HCT116 (cell line): ENCODE results near the gene SCOC. TPM values are rescaled to one million over a fixed set of nuclear protein-coding genes. Genes with fewer than 3 reads are reported as not detected.

Source experiments
- ATAC-seq: fragments of 200-7000 bp; cut with Tn5 transposase; 2 replicates; pipeline ENCODE4 v1.9.1; 2020; ENCODE audit warnings: mild to moderate bottlenecking, moderate library complexity
- BruUV-seq: library from RNA; stranded (reverse); fragments of 400-500 nt; replicated peaks from 2 replicates; lab custom pipeline; 2021; lab: Mats Ljungman, UMichigan
- CTCF ChIA-PET: fragments of 300-600 bp; sonication (Branson Sonifier 250); formaldehyde crosslinking; loops from one replicate; lab custom pipeline; 2021; ENCODE audit warnings: antibody characterized with exemption; lab: Charles Lee
- POLR2A ChIA-PET: fragments of 300-600, 350-600 bp; sonication (Branson Sonifier 250); formaldehyde crosslinking; loops from one replicate; lab custom pipeline; 2021; ENCODE audit warnings: antibody characterized with exemption; lab: Charles Lee
- RAD21 ChIA-PET, 2 experiments: fragments of 300-600 bp; sonication (Branson Sonifier 250); formaldehyde crosslinking; loops; one replicate each; lab custom pipeline; 2023; ENCODE audit warnings: low total read pairs in 2 of 2; ENCODE audit not compliant: uncharacterized antibody in 2 of 2, unreplicated experiment in 2 of 2, low non-redundant PET in 1 of 2; lab: Charles Lee
- DNase-seq: peaks from one replicate; pipeline ENCODE4 v3.0.0-alpha.2; 2010; ENCODE audit warnings: low read depth, low spot score
- H2AFZ ChIP-seq: fragments of 200-600 bp; shearing (Covaris generic), sonication (generic); 2 replicates; pipeline ENCODE4 v1.6.1; 2017; ENCODE audit warnings: low read depth, mixed run types, mixed read lengths, antibody characterized with exemption, low read length; ENCODE audit not compliant: poor library complexity, severe bottlenecking
- H3K27ac ChIP-seq: 2 replicates; pipeline ENCODE4 v1.5.1; 2012; ENCODE audit warnings: low read depth, low read length
- H3K27me3 ChIP-seq: fragments of 200-600 bp; sonication (generic); 2 replicates; pipeline ENCODE4 v1.6.1; 2016; ENCODE audit warnings: mixed run types, low read length, mixed read lengths; ENCODE audit not compliant: insufficient read depth
- H3K36me3 ChIP-seq, 2 experiments: fragments of 200-500 bp in 1 of 2; fragments of 200-600 bp in 1 of 2; sonication (Bioruptor generic) in 1 of 2; sonication (generic) in 1 of 2; 2 replicates each; pipeline versions ENCODE4 v1.5.1 to v1.6.1; 2014 to 2016; ENCODE audit warnings: low read length in 2 of 2, inconsistent platforms in 1 of 2, mixed read lengths in 1 of 2, mixed run types in 1 of 2; ENCODE audit not compliant: insufficient read depth in 2 of 2, control insufficient read depth in 1 of 2
- H3K4me1 ChIP-seq, 2 experiments: fragments of 200-600 bp in 1 of 2; sonication (generic) in 1 of 2; 2 replicates each; pipeline versions ENCODE4 v1.5.1 to v1.6.1; 2012 to 2017; ENCODE audit warnings: low read length in 2 of 2, inconsistent platforms in 1 of 2, mild to moderate bottlenecking in 1 of 2, mixed read lengths in 1 of 2, mixed run types in 1 of 2, moderate library complexity in 1 of 2; ENCODE audit not compliant: insufficient read depth in 2 of 2, control insufficient read depth in 1 of 2
- H3K4me2 ChIP-seq: fragments of 200-600 bp; sonication (generic); 2 replicates; pipeline ENCODE4 v1.6.1; 2017; ENCODE audit warnings: mixed run types, low read length, mixed read lengths
- H3K4me3 ChIP-seq, 2 experiments: fragments of 200-600 bp in 1 of 2; sonication (generic) in 1 of 2; replicated peaks in 1 of 2; 2 replicates each; pipeline ENCODE4 v1.5.1; 2011 to 2016; ENCODE audit warnings: low read length in 2 of 2, control low read depth in 1 of 2, low read depth in 1 of 2, mild to moderate bottlenecking in 1 of 2, mixed read lengths in 1 of 2, mixed run types in 1 of 2
- H3K79me2 ChIP-seq: fragments of 200-600 bp; sonication (generic); 2 replicates; pipeline ENCODE4 v1.6.1; 2017; ENCODE audit warnings: mild to moderate bottlenecking, mixed run types, low read length, moderate library complexity, mixed read lengths; ENCODE audit not compliant: insufficient read depth
- H3K9ac ChIP-seq: fragments of 200-600 bp; sonication (generic); 2 replicates; pipeline ENCODE4 v1.6.1; 2016; ENCODE audit warnings: low read length, mixed read lengths
- H3K9me2 ChIP-seq: fragments of 200-600 bp; sonication (generic), shearing (Covaris generic); 2 replicates; pipeline ENCODE4 v1.6.1; 2017; ENCODE audit warnings: mixed run types, mild to moderate bottlenecking, moderate library complexity; ENCODE audit not compliant: insufficient read depth
- H3K9me3 ChIP-seq, 2 experiments: fragments of 200-500 bp in 1 of 2; fragments of 200-600 bp in 1 of 2; sonication (Bioruptor generic) in 1 of 2; sonication (generic) in 1 of 2; 2 replicates each; pipeline ENCODE4 v1.6.1; 2014 to 2017; ENCODE audit warnings: low read length in 2 of 2, mixed read lengths in 2 of 2, inconsistent platforms in 1 of 2, low read depth in 1 of 2, mild to moderate bottlenecking in 1 of 2, mixed run types in 1 of 2, moderate library complexity in 1 of 2; ENCODE audit not compliant: control insufficient read depth in 1 of 2, insufficient read depth in 1 of 2
- H4K20me1 ChIP-seq: fragments of 200-600 bp; sonication (generic), shearing (Covaris generic); 2 replicates; pipeline ENCODE4 v1.6.1; 2017; ENCODE audit warnings: mixed run types, mild to moderate bottlenecking, moderate library complexity; ENCODE audit not compliant: insufficient read depth
- CBX3 ChIP-seq: IDR thresholded peaks from 2 replicates; pipeline ENCODE4 v1.6.1; 2012; ENCODE audit warnings: low read depth
- CEBPB ChIP-seq: IDR thresholded peaks from 2 replicates; pipeline ENCODE4 v1.6.1; 2012; ENCODE audit warnings: low read depth
- EGR1 ChIP-seq: IDR thresholded peaks from 2 replicates; pipeline ENCODE4 v1.6.1; 2012; ENCODE audit warnings: low read depth
- EZH2 ChIP-seq: fragments of 200-600 bp; sonication (generic); IDR thresholded peaks from 2 replicates; pipeline ENCODE4 v1.6.1; 2017; ENCODE audit warnings: antibody characterized with exemption, mixed run types
- EZH2phosphoT487 ChIP-seq: fragments of 200-600 bp; IDR thresholded peaks from 2 replicates; pipeline ENCODE4 v1.6.1; 2018; ENCODE audit warnings: antibody characterized with exemption, borderline replicate concordance
- FOSL1 ChIP-seq: IDR thresholded peaks from 2 replicates; pipeline ENCODE4 v1.6.1; 2012; ENCODE audit warnings: low read depth
- POLR2A ChIP-seq: IDR thresholded peaks from 2 replicates; pipeline ENCODE4 v1.7.0; 2011; ENCODE audit warnings: borderline replicate concordance; ENCODE audit not compliant: insufficient read depth, insufficient read length; ENCODE audit errors: extremely low read depth
- POLR2AphosphoS5 ChIP-seq: IDR thresholded peaks from 2 replicates; pipeline ENCODE4 v1.6.1; 2011; ENCODE audit warnings: mild to moderate bottlenecking, low read depth, low read length, moderate library complexity
- RAD21 ChIP-seq: IDR thresholded peaks from 2 replicates; pipeline ENCODE4 v1.6.1; 2012; ENCODE audit warnings: low read depth, mild to moderate bottlenecking
- SP1 ChIP-seq: IDR thresholded peaks from 2 replicates; pipeline ENCODE4 v1.6.1; 2012; ENCODE audit warnings: low read depth
- TCF7L2 ChIP-seq: IDR thresholded peaks from 2 replicates; pipeline ENCODE4 v1.7.0; 2011; ENCODE audit warnings: borderline replicate concordance, inconsistent platforms; ENCODE audit not compliant: insufficient read depth, insufficient read length; ENCODE audit errors: extremely low read depth
- YY1 ChIP-seq: IDR thresholded peaks from 2 replicates; pipeline ENCODE4 v1.6.1; 2011; ENCODE audit warnings: low read length, low read depth, moderate library complexity, mild to moderate bottlenecking; ENCODE audit not compliant: insufficient replicate concordance; ENCODE audit errors: extremely low read depth
- ZFX ChIP-seq: fragments of 450-650 bp; IDR thresholded peaks from 2 replicates; pipeline ENCODE4 v1.6.1; 2017
- ZNF274 ChIP-seq: fragments of 200-500 bp; sonication (Bioruptor generic); IDR thresholded peaks from 2 replicates; pipeline ENCODE4 v1.6.1; 2014; ENCODE audit warnings: mild to moderate bottlenecking, low read depth, low read length, inconsistent platforms
- intact Hi-C: fragments of 100-400 bp; cut with micrococcal nuclease; formaldehyde crosslinking; loops from 2 replicates; pipeline ENCODE4 v1.10.0; 2022
- total RNA-seq: library from RNA; stranded (reverse); gene quantifications from one replicate; pipeline ENCODE4 v1.2.1, GENCODE V29; 2021; ENCODE audit not compliant: unreplicated experiment
- TF ChIP-seq, protein P1 (sequence below): IDR thresholded peaks from 2 replicates; pipeline ENCODE4 v1.6.1; 2012
- TF ChIP-seq, protein P2 (sequence below): IDR thresholded peaks from 2 replicates; pipeline ENCODE4 v1.6.1; 2011; ENCODE audit warnings: mild to moderate bottlenecking, low read length, moderate library complexity; ENCODE audit not compliant: insufficient replicate concordance; ENCODE audit errors: extremely low read depth
- TF ChIP-seq, protein P3 (sequence below): IDR thresholded peaks from 2 replicates; pipeline ENCODE4 v1.6.1; 2012; ENCODE audit warnings: low read depth

Gene SCOC
- total RNA-seq, 1 experiment from 2014 or later, result 52.2 TPM

DNA sequence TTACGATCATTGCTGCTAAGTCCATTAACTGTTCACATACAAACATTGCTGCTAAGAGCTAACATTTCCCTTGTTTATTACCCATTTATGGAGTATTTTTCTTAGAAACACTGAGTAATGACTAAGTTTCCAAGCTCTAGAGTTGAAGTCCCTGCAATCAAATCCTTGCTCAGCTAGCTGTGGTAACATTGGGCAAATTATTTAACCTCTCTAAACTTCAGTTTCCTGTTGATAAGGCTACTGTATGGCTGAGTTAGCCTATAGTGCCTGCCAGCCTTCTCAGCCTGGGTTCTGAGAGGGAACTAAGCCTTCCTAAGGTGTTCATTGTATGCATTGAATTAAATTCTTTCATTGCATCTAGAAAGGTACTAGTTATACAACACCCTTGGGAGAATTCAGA lies 15.2 kb upstream of the SCOC start:
- Histone ChIP-seq H3K4me1 (no peaks in the 10 kb centered on the region), H3K9me2 (no peaks in the 10 kb centered on the region), H3K4me3 (no peak overlapping the region), H4K20me1 (no peaks in the 10 kb centered on the region), H3K4me2 (no peak overlapping the region), H3K9ac (no peak overlapping the region), H3K79me2 (no peaks in the 10 kb centered on the region), H3K9me3 (no peaks in the 10 kb centered on the region), H3K27ac (no peak overlapping the region), H2AFZ (no peak overlapping the region), H3K27me3 (no peaks in the 10 kb centered on the region), H3K36me3 (no peaks in the 10 kb centered on the region)
- intact Hi-C loops, result no loop called here
- no peak for ATAC-seq
- CTCF ChIA-PET, result no interaction called here
- RAD21 ChIA-PET, result no interaction called here
- POLR2A ChIA-PET, result no interaction called here
- no TSS peak for BruUV-seq
- TF ChIP-seq CBX3 (no peak), FOSL1 (no peak), EGR1 (no peak), RAD21 (no peak), CEBPB (no peak), ZFX (no peak), EZH2 (no peak), YY1 (no peak), EZH2phosphoT487 (no peak), POLR2AphosphoS5 (no peak), ZNF274 (no peak), TCF7L2 (no peak), POLR2A (no peak), SP1 (no peak)
- TF ChIP-seq, protein P1, sequence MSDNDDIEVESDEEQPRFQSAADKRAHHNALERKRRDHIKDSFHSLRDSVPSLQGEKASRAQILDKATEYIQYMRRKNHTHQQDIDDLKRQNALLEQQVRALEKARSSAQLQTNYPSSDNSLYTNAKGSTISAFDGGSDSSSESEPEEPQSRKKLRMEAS, result no peak
- TF ChIP-seq, protein P2, sequence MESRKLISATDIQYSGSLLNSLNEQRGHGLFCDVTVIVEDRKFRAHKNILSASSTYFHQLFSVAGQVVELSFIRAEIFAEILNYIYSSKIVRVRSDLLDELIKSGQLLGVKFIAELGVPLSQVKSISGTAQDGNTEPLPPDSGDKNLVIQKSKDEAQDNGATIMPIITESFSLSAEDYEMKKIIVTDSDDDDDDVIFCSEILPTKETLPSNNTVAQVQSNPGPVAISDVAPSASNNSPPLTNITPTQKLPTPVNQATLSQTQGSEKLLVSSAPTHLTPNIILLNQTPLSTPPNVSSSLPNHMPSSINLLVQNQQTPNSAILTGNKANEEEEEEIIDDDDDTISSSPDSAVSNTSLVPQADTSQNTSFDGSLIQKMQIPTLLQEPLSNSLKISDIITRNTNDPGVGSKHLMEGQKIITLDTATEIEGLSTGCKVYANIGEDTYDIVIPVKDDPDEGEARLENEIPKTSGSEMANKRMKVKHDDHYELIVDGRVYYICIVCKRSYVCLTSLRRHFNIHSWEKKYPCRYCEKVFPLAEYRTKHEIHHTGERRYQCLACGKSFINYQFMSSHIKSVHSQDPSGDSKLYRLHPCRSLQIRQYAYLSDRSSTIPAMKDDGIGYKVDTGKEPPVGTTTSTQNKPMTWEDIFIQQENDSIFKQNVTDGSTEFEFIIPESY, result no peak
- TF ChIP-seq, protein P3, sequence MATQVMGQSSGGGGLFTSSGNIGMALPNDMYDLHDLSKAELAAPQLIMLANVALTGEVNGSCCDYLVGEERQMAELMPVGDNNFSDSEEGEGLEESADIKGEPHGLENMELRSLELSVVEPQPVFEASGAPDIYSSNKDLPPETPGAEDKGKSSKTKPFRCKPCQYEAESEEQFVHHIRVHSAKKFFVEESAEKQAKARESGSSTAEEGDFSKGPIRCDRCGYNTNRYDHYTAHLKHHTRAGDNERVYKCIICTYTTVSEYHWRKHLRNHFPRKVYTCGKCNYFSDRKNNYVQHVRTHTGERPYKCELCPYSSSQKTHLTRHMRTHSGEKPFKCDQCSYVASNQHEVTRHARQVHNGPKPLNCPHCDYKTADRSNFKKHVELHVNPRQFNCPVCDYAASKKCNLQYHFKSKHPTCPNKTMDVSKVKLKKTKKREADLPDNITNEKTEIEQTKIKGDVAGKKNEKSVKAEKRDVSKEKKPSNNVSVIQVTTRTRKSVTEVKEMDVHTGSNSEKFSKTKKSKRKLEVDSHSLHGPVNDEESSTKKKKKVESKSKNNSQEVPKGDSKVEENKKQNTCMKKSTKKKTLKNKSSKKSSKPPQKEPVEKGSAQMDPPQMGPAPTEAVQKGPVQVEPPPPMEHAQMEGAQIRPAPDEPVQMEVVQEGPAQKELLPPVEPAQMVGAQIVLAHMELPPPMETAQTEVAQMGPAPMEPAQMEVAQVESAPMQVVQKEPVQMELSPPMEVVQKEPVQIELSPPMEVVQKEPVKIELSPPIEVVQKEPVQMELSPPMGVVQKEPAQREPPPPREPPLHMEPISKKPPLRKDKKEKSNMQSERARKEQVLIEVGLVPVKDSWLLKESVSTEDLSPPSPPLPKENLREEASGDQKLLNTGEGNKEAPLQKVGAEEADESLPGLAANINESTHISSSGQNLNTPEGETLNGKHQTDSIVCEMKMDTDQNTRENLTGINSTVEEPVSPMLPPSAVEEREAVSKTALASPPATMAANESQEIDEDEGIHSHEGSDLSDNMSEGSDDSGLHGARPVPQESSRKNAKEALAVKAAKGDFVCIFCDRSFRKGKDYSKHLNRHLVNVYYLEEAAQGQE, result no peak
- DNase-seq, result no peak
